Trophoblast cell (in vitro differentiated cells and primary cell): ENCODE measurements around the gene CDCP1.
A peak's percentile ranks its signal among the peaks of the same experiment; 100 is the strongest.

ENCODE experiments used
- DNase-seq, 2 donors: peaks; one replicate each; pipeline ENCODE4 v3.0.0-alpha.2; 2016
- H2AFZ ChIP-seq: 2 replicates; pipeline ENCODE4 v1.6.1; 2013; ENCODE audit warnings: low read length, moderate library complexity, mild to moderate bottlenecking; ENCODE audit not compliant: insufficient read depth, poor library complexity
- H2AK5ac ChIP-seq: 2 replicates; pipeline ENCODE4 v1.6.1; 2013; ENCODE audit warnings: mild to moderate bottlenecking, low read length
- H2BK120ac ChIP-seq: 2 replicates; pipeline ENCODE4 v1.6.1; 2013; ENCODE audit warnings: low read length, mild to moderate bottlenecking, moderate library complexity; ENCODE audit not compliant: insufficient read depth, poor library complexity
- H2BK12ac ChIP-seq: 2 replicates; pipeline ENCODE4 v1.6.1; 2013; ENCODE audit warnings: mild to moderate bottlenecking, low read length, moderate library complexity
- H2BK5ac ChIP-seq: 2 replicates; pipeline ENCODE4 v1.6.1; 2013; ENCODE audit warnings: low read length, low read depth, moderate library complexity, mild to moderate bottlenecking; ENCODE audit not compliant: poor library complexity
- H3K14ac ChIP-seq: 2 replicates; pipeline ENCODE4 v1.6.1; 2013; ENCODE audit warnings: mild to moderate bottlenecking, low read length
- H3K18ac ChIP-seq: 2 replicates; pipeline ENCODE4 v1.6.1; 2013; ENCODE audit warnings: mild to moderate bottlenecking, low read length
- H3K23ac ChIP-seq: 2 replicates; pipeline ENCODE4 v1.6.1; 2013; ENCODE audit warnings: low read length
- H3K27ac ChIP-seq: 2 replicates; pipeline ENCODE4 v1.5.1; 2013; ENCODE audit warnings: low read depth, mild to moderate bottlenecking, inconsistent platforms, low read length, moderate library complexity
- H3K27me3 ChIP-seq: 2 replicates; pipeline ENCODE4 v1.6.1; 2013; ENCODE audit warnings: inconsistent platforms, mild to moderate bottlenecking, low read length, moderate library complexity; ENCODE audit not compliant: insufficient read depth
- H3K36me3 ChIP-seq, 2 experiments: 1 replicate in 1 of 2; 2 replicates in 1 of 2; pipeline ENCODE4 v1.6.1; 2013; ENCODE audit warnings: low read length in 2 of 2, mild to moderate bottlenecking in 2 of 2, moderate library complexity in 1 of 2; ENCODE audit not compliant: insufficient read depth in 2 of 2, control insufficient read depth in 1 of 2
- H3K4ac ChIP-seq: 2 replicates; pipeline ENCODE4 v1.6.1; 2013; ENCODE audit warnings: low read depth, mild to moderate bottlenecking, low read length, moderate library complexity
- H3K4me1 ChIP-seq, 2 experiments: 1 replicate in 1 of 2; 2 replicates in 1 of 2; pipeline ENCODE4 v1.6.1; 2013; ENCODE audit warnings: low read length in 2 of 2, mild to moderate bottlenecking in 2 of 2, moderate library complexity in 1 of 2; ENCODE audit not compliant: insufficient read depth in 2 of 2, control insufficient read depth in 1 of 2
- H3K4me2 ChIP-seq: 2 replicates; pipeline ENCODE4 v1.6.1; 2013; ENCODE audit warnings: inconsistent platforms, mild to moderate bottlenecking, low read length, moderate library complexity
- H3K4me3 ChIP-seq: 2 replicates; pipeline ENCODE4 v1.5.1; 2013; ENCODE audit warnings: mild to moderate bottlenecking, low read depth, low read length, inconsistent platforms
- H3K79me1 ChIP-seq: one replicate; pipeline ENCODE4 v1.6.1; 2013; ENCODE audit warnings: low read length
- H3K79me2 ChIP-seq: 2 replicates; pipeline ENCODE4 v1.6.1; 2013; ENCODE audit warnings: low read length, mild to moderate bottlenecking; ENCODE audit not compliant: control insufficient read depth, insufficient read depth, poor library complexity
- H3K9ac ChIP-seq: 2 replicates; pipeline ENCODE4 v1.6.1; 2013; ENCODE audit warnings: mild to moderate bottlenecking, low read length
- H3K9me3 ChIP-seq: 2 replicates; pipeline ENCODE4 v1.6.1; 2013; ENCODE audit warnings: low read depth, mild to moderate bottlenecking, control low read depth, inconsistent platforms, low read length; ENCODE audit not compliant: insufficient read depth
- H4K12ac ChIP-seq: 2 replicates; pipeline ENCODE4 v1.6.1; 2013; ENCODE audit warnings: low read depth, mild to moderate bottlenecking, low read length, moderate library complexity
- H4K8ac ChIP-seq: 2 replicates; pipeline ENCODE4 v1.6.1; 2013; ENCODE audit warnings: low read depth, mild to moderate bottlenecking, low read length, moderate library complexity
- H4K91ac ChIP-seq: one replicate; pipeline ENCODE4 v1.6.1; 2013; ENCODE audit warnings: low read depth, mild to moderate bottlenecking, low read length, moderate library complexity
- WGBS: extraction: QIAGEN DNeasy Blood & Tissue Kit; methylation state at CpG from one replicate; pipeline ENCODE4 v1.1.7; 2013; ENCODE audit warnings: missing lambda C conversion rate; ENCODE audit not compliant: insufficient read length, insufficient coverage; ENCODE audit errors: extremely low coverage; 5-methylcytosine and 5-hydroxymethylcytosine counted together

The CDCP1 gene

DNA sequence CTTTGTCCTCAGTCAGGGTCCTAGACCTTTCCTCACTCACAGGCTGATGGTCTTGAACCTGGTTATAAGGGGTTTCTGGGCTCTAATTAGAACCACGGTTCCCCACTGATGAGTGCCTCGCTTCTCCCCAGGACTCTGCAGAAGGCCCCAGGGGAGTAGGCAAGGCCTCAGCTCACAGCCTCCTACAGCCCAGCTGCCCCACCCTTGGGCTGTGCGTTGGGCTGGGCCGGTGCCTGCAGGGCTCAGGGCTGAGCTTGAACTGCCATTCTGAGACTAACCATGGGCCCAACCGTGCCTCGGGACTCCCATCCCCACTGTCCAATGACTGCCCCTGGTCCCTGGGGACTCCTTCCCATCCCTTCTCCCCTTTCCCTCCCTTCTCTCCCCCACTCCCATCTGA, 94.5 kb downstream of the CDCP1 start:
- Histone ChIP-seq H2BK120ac (no peak overlapping the region), H4K91ac (no peak overlapping the region), H4K8ac (no peak overlapping the region), H3K27ac (no peak overlapping the region), H3K23ac (no peak overlapping the region), H3K79me1 (no peaks in the 10 kb centered on the region), H3K79me2 (no peaks in the 10 kb centered on the region), H3K4me2 (no peak overlapping the region), H2AFZ (no peak overlapping the region), H3K36me3 (no peaks in the 10 kb centered on the region), H4K12ac (no peak overlapping the region), H3K14ac (no peak overlapping the region), H2AK5ac (no peak overlapping the region), H3K4me3 (no peak overlapping the region), H3K9ac (no peak overlapping the region), H2BK12ac (no peak overlapping the region), H3K4ac (no peak overlapping the region), H3K18ac (no peak overlapping the region), H3K9me3 (no peaks in the 10 kb centered on the region), H3K4me1 (no peaks in the 10 kb centered on the region), H3K27me3 (no peaks in the 10 kb centered on the region), H2BK5ac (no peak overlapping the region)
- no CpG with 5 or more reads among the region's 6 CpGs for WGBS
- no peak for DNase-seq

DNA sequence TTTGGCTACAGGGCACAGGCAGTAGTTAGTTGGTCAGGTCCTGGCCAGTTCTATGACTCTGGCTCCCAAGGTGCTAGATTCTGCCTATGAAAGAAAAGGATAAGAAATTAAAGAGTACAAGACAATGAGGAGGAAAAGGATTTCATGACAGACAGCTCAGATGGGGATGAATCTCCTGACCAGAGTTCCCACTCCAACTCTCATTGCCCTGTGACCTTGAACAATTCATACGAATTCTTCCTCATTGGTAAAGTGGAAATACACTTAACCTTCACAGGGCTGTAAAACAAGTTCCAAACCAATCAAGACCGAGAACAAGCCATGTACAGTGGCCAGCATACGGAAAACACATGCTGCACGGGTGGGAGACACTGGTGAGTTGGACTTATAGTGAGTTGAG, 96.4 kb downstream of the CDCP1 start:
- Histone ChIP-seq H3K14ac (no peak overlapping the region), H3K79me1 (no peaks in the 10 kb centered on the region), H2BK5ac (no peak overlapping the region), H3K23ac (no peak overlapping the region), H3K4me3 (no peak overlapping the region), H2BK12ac (no peak overlapping the region), H4K12ac (no peak overlapping the region), H3K9ac (no peak overlapping the region), H3K4ac (no peak overlapping the region), H3K9me3 (no peaks in the 10 kb centered on the region), H3K27ac (no peak overlapping the region), H3K36me3 (no peaks in the 10 kb centered on the region), H3K79me2 (no peaks in the 10 kb centered on the region), H2AK5ac (no peak overlapping the region), H3K4me2 (no peak overlapping the region), H2AFZ (no peak overlapping the region), H3K27me3 (no peaks in the 10 kb centered on the region), H3K18ac (no peak overlapping the region), H4K8ac (no peak overlapping the region), H2BK120ac (no peak overlapping the region), H3K4me1 (no peaks in the 10 kb centered on the region), H4K91ac (no peak overlapping the region)
- DNase-seq, result no peak
- WGBS, result no CpG with 5 or more reads among the region's 4 CpGs

DNA sequence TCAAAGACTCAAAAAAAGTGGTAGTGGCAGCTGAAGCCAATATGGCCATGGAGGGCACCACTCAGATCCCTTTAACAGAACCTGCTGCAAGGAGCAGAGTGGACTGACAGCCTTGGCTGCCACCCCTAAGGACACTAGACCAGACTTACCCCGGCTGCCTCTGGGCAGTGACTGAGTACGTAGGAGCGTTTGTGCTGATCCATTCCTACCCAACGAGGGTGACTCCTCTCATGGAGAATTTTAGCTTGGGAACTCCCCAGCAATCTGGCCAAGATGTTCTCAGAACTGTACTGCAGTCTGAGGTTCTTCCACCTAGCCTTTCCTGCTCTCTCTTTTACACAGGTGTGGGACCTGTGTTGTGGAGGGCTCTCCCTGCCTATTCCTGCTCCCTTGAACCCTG, 97.9 kb downstream of the CDCP1 start:
- Histone ChIP-seq H3K4me2 (no peak overlapping the region), H2BK12ac (no peak overlapping the region), H4K8ac (no peak overlapping the region), H3K4me1 (peaks cover 0 to 4% of the 10 kb centered on the region in 2 experiments), H3K27ac (no peak overlapping the region), H3K4ac (no peak overlapping the region), H2AFZ (no peak overlapping the region), H3K4me3 (no peak overlapping the region), H3K9ac (no peak overlapping the region), H2BK5ac (no peak overlapping the region), H3K79me1 (no peaks in the 10 kb centered on the region), H3K36me3 (no peaks in the 10 kb centered on the region), H3K23ac (no peak overlapping the region), H3K27me3 (no peaks in the 10 kb centered on the region), H3K14ac (no peak overlapping the region), H3K9me3 (no peaks in the 10 kb centered on the region), H3K79me2 (no peaks in the 10 kb centered on the region), H2BK120ac (no peak overlapping the region), H2AK5ac (no peak overlapping the region), H4K12ac (no peak overlapping the region), H4K91ac (no peak overlapping the region), H3K18ac (no peak overlapping the region)
- no CpG with 5 or more reads among the region's 4 CpGs for WGBS
- DNase-seq, result no peak

DNA sequence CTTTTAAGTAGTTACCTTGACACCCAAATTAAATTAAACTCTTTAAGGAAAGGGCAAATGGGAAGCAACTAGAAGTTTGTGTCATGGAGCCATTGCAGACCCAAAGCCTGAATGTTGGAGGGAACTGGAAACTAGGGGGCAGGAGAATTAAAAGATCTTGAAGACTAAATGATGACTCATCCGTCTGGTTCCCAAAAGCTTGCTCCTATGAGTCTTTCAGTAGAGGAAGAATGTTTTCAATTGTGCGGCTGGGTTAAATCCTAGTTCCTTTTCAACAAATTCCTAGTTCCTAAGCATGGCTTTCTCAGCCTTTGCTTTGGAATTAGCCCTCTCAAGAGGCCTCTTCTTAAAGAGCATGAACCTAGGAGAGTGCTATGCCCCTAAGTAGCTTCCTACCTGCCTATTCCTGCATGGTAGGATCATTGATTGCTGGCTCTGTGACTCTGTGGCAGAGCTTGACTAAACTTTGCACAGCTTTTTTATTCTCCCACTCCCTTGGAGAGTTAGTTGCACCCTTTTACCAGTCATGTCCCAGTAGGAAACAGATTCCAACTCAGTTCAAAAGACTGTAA, 102.4 kb downstream of the CDCP1 start:
- Histone ChIP-seq H3K27ac (peak overlapping the region; percentile 45), H3K9me3 (no peaks in the 10 kb centered on the region), H3K4me3 (no peak overlapping the region), H3K27me3 (no peaks in the 10 kb centered on the region), H3K18ac (no peak overlapping the region), H3K36me3 (no peaks in the 10 kb centered on the region), H2BK5ac (no peak overlapping the region), H4K12ac (no peak overlapping the region), H2BK12ac (no peak overlapping the region), H4K91ac (no peak overlapping the region), H2BK120ac (no peak overlapping the region), H3K79me2 (no peaks in the 10 kb centered on the region), H3K23ac (no peak overlapping the region), H3K4me2 (no peak overlapping the region), H4K8ac (no peak overlapping the region), H2AK5ac (no peak overlapping the region), H3K4ac (no peak overlapping the region), H3K14ac (no peak overlapping the region), H3K79me1 (no peaks in the 10 kb centered on the region), H3K9ac (no peak overlapping the region), H2AFZ (no peak overlapping the region), H3K4me1 (peaks cover 0 to 4% of the 10 kb centered on the region in 2 experiments)
- DNase-seq, result peak in 1 of 2 donors; percentile 38
- no CpG with 5 or more reads among the region's 2 CpGs for WGBS
